Activated T-cell treated with anti-CD3 and anti-CD28 coated beads, Interleukin-2, amount 50 U/mL, for 72 hours (primary cell): ENCODE results near the gene OSBP2. TPM values are rescaled to one million over a fixed set of nuclear protein-coding genes. Genes with fewer than 3 reads are reported as not detected.

ENCODE experiments used
- ATAC-seq, 2 donors: fragments of 150-1000 bp; cut with Tn5 transposase; replicated peaks in 1 of 2; 2 replicates each; pipeline ENCODE4 v1.10.0; 2021; ENCODE audit warnings: moderate library complexity in 2 of 2, mild to moderate bottlenecking in 1 of 2
- DNase-seq, 2 donors: peaks; one replicate each; pipeline ENCODE4 v3.0.0; 2021 to 2022; ENCODE audit warnings: mixed read lengths in 1 of 2
- H3K27ac Mint-ChIP-seq: one replicate; pipeline ENCODE4 v1.8.0; 2022; ENCODE audit warnings: mild to moderate bottlenecking, moderate library complexity, mixed read lengths
- H3K27me3 Mint-ChIP-seq: one replicate; pipeline ENCODE4 v1.8.0; 2022; ENCODE audit warnings: low read depth, mixed read lengths
- H3K36me3 Mint-ChIP-seq, 2 donors: one replicate each; pipeline ENCODE4 v1.8.0; 2022; ENCODE audit warnings: mixed read lengths in 2 of 2, mild to moderate bottlenecking in 1 of 2; ENCODE audit not compliant: insufficient read depth in 2 of 2
- H3K4me1 Mint-ChIP-seq: one replicate; pipeline ENCODE4 v1.8.0; 2022; ENCODE audit warnings: low read depth, mixed read lengths
- H3K4me3 Mint-ChIP-seq, 2 donors: one replicate each; pipeline ENCODE4 v1.8.0; 2022; ENCODE audit warnings: mild to moderate bottlenecking in 2 of 2, mixed read lengths in 2 of 2, moderate library complexity in 2 of 2
- H3K9me3 Mint-ChIP-seq, 2 donors: one replicate each; pipeline ENCODE4 v1.8.0; 2022; ENCODE audit warnings: mixed read lengths in 2 of 2
- total RNA-seq, 2 donors: library from RNA; stranded (reverse); gene quantifications; one replicate each; pipeline ENCODE4 v1.2.3, GENCODE V29; 2022

OSBP2 gene
- total RNA-seq, 2 donors from 2014 or later: 7.2 to 11.9 TPM

GRCh38 chr22:30795118-30795517 lies 100.4 kb downstream of the OSBP2 start:
- Mint-ChIP-seq H3K36me3 (no peaks in the 10 kb centered on the region), H3K4me1 (no peaks in the 10 kb centered on the region), H3K4me3 (no peak overlapping the region), H3K9me3 (peaks cover 0 to 1% of the 10 kb centered on the region in 2 donors), H3K27me3 (peaks cover 9% of the 10 kb centered on the region), H3K27ac (no peak overlapping the region)
- DNase-seq (no peak), ATAC-seq (no peak)

- DNase-seq (no peak), ATAC-seq (no peak)
- Mint-ChIP-seq H3K9me3 (no peaks in the 10 kb centered on the region), H3K4me3 (no peak overlapping the region), H3K27ac (no peak overlapping the region), H3K36me3 (no peaks in the 10 kb centered on the region), H3K4me1 (peaks cover 14% of the 10 kb centered on the region), H3K27me3 (peaks cover 60% of the 10 kb centered on the region)
These were observed 107.0 kb downstream of the OSBP2 start for GRCh38 chr22:30801695-30802094.

- Mint-ChIP-seq H3K4me1 (peaks cover 17% of the 10 kb centered on the region), H3K27ac (no peak overlapping the region), H3K9me3 (no peaks in the 10 kb centered on the region), H3K36me3 (no peaks in the 10 kb centered on the region), H3K27me3 (peaks cover 60% of the 10 kb centered on the region), H3K4me3 (peak overlapping the region in 1 of 2 donors; percentile 55)
- ATAC-seq (peak; percentile 97 to 98), DNase-seq (peak; percentile 77 to 78)
These were observed 107.8 kb downstream of the OSBP2 start for GRCh38 chr22:30802202-30803166.

GRCh38 chr22:30803679-30804078 lies 109.0 kb downstream of the OSBP2 start:
- H3K27me3 Mint-ChIP-seq: peaks cover 60% of the 10 kb centered on the region
- H3K36me3 Mint-ChIP-seq: no peaks in the 10 kb centered on the region
- H3K9me3 Mint-ChIP-seq: no peaks in the 10 kb centered on the region
- H3K4me3 Mint-ChIP-seq: no peak overlapping the region
- no peak overlapping the region for H3K27ac Mint-ChIP-seq
- ATAC-seq (no peak), DNase-seq (no peak)
- H3K4me1 Mint-ChIP-seq: peaks cover 17% of the 10 kb centered on the region

GRCh38 chr22:30804626-30805025 lies 110.0 kb downstream of the OSBP2 start:
- ATAC-seq (no peak), DNase-seq (no peak)
- Mint-ChIP-seq H3K9me3 (no peaks in the 10 kb centered on the region), H3K4me3 (no peak overlapping the region), H3K4me1 (peaks cover 17% of the 10 kb centered on the region), H3K27ac (no peak overlapping the region), H3K36me3 (no peaks in the 10 kb centered on the region), H3K27me3 (peaks cover 56% of the 10 kb centered on the region)

GRCh38 chr22:30806391-30806861 lies 111.8 kb downstream of the OSBP2 start:
- Mint-ChIP-seq H3K36me3 (no peaks in the 10 kb centered on the region), H3K4me3 (no peak overlapping the region), H3K27me3 (peaks cover 38% of the 10 kb centered on the region), H3K4me1 (peaks cover 30% of the 10 kb centered on the region), H3K27ac (no peak overlapping the region), H3K9me3 (no peaks in the 10 kb centered on the region)
- ATAC-seq (peak; percentile 12 to 23), DNase-seq (no peak)

- H3K27me3 Mint-ChIP-seq: peaks cover 21% of the 10 kb centered on the region
- H3K9me3 Mint-ChIP-seq: no peaks in the 10 kb centered on the region
- ATAC-seq (no peak), DNase-seq (no peak)
- H3K27ac Mint-ChIP-seq: no peak overlapping the region
- H3K4me1 Mint-ChIP-seq: peaks cover 24% of the 10 kb centered on the region
- no peaks in the 10 kb centered on the region for H3K36me3 Mint-ChIP-seq
- no peak overlapping the region for H3K4me3 Mint-ChIP-seq
These were observed 114.4 kb downstream of the OSBP2 start for GRCh38 chr22:30809086-30809485.

GRCh38 chr22:30810105-30810504 lies 115.4 kb downstream of the OSBP2 start:
- DNase-seq (no peak), ATAC-seq (peak; percentile 31 to 41)
- H3K27ac Mint-ChIP-seq: no peak overlapping the region
- H3K4me1 Mint-ChIP-seq: peaks cover 24% of the 10 kb centered on the region
- H3K36me3 Mint-ChIP-seq: no peaks in the 10 kb centered on the region
- no peaks in the 10 kb centered on the region for H3K9me3 Mint-ChIP-seq
- H3K27me3 Mint-ChIP-seq: peaks cover 10% of the 10 kb centered on the region
- no peak overlapping the region for H3K4me3 Mint-ChIP-seq

GRCh38 chr22:30813936-30814335 lies 119.3 kb downstream of the OSBP2 start:
- no peak overlapping the region for H3K4me3 Mint-ChIP-seq
- H3K27ac Mint-ChIP-seq: no peak overlapping the region
- H3K27me3 Mint-ChIP-seq: no peaks in the 10 kb centered on the region
- H3K36me3 Mint-ChIP-seq: no peaks in the 10 kb centered on the region
- ATAC-seq: no peak
- DNase-seq: no peak
- H3K9me3 Mint-ChIP-seq: no peaks in the 10 kb centered on the region
- H3K4me1 Mint-ChIP-seq: peaks cover 13% of the 10 kb centered on the region

- ATAC-seq: no peak
- no peaks in the 10 kb centered on the region for H3K9me3 Mint-ChIP-seq
- H3K27me3 Mint-ChIP-seq: peaks cover 11% of the 10 kb centered on the region
- no peak for DNase-seq
- H3K36me3 Mint-ChIP-seq: no peaks in the 10 kb centered on the region
- H3K4me3 Mint-ChIP-seq: no peak overlapping the region
- peaks cover 6% of the 10 kb centered on the region for H3K4me1 Mint-ChIP-seq
- no peak overlapping the region for H3K27ac Mint-ChIP-seq
These were observed 121.7 kb downstream of the OSBP2 start for GRCh38 chr22:30816413-30816812.

- Mint-ChIP-seq H3K4me1 (peaks cover 16% of the 10 kb centered on the region), H3K36me3 (no peaks in the 10 kb centered on the region), H3K27ac (no peak overlapping the region), H3K9me3 (no peaks in the 10 kb centered on the region), H3K4me3 (peak overlapping the region in 1 of 2 donors; percentile 2), H3K27me3 (peaks cover 38% of the 10 kb centered on the region)
- ATAC-seq (no peak), DNase-seq (no peak)
These were observed 126.7 kb downstream of the OSBP2 start for GRCh38 chr22:30821381-30821780.

GRCh38 chr22:30821863-30822215 lies 127.2 kb downstream of the OSBP2 start:
- H3K36me3 Mint-ChIP-seq: no peaks in the 10 kb centered on the region
- peak overlapping the region; percentile 56 to 72 for H3K4me3 Mint-ChIP-seq
- peaks cover 38% of the 10 kb centered on the region for H3K27me3 Mint-ChIP-seq
- no peaks in the 10 kb centered on the region for H3K9me3 Mint-ChIP-seq
- no peak for DNase-seq
- H3K27ac Mint-ChIP-seq: no peak overlapping the region
- H3K4me1 Mint-ChIP-seq: peaks cover 21% of the 10 kb centered on the region
- no peak for ATAC-seq

- no peaks in the 10 kb centered on the region for H3K9me3 Mint-ChIP-seq
These were observed 127.7 kb downstream of the OSBP2 start for GRCh38 chr22:30822216-30823014.

More at GRCh38 chr22:30822216-30823014, 127.7 kb downstream of the OSBP2 start:
- Mint-ChIP-seq H3K36me3 (no peaks in the 10 kb centered on the region), H3K27ac (no peak overlapping the region), H3K27me3 (peaks cover 38% of the 10 kb centered on the region), H3K4me3 (peak overlapping the region; percentile 56 to 72), H3K4me1 (peaks cover 26% of the 10 kb centered on the region)
- no peak for ATAC-seq
- peak in 1 of 2 donors; percentile 24 for DNase-seq
